HG03575 (cell line): ENCODE measurements around the gene C2orf68.
"Not testable (repeated sequence)": the region's sequence is repeated elsewhere in the genome, so short reads cannot be mapped to it uniquely, and the experiment has no call there.

ENCODE experiments used
- ATAC-seq: cut with Tn5 transposase; IDR thresholded peaks from one replicate; pipeline ENCODE4 v1.9.1; 2021; ENCODE audit not compliant: unreplicated experiment, insufficient number of reproducible peaks, low FRiP score; ENCODE audit errors: extremely low read depth

C2orf68 gene

DNA sequence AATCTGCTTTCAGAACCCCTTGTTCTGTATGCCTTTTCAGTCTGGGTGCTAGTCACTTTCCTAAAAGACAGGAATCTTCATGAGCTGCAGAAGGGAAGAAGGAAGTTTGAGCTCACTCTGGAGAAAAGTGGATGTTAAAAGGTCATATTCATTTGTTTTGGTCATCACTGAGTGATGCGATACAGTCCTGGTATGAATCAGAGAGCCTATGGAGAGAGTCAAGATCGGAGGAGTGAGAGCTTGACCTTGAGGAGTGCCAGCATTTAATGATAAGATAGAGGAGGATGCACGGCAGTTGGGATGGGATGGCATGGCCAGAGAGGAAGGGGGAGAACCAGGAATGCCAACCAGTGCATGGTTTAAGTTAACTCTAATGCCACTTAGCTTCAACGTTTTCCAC is 23.8 kb upstream of the C2orf68 start:
- ATAC-seq = no peak

DNA sequence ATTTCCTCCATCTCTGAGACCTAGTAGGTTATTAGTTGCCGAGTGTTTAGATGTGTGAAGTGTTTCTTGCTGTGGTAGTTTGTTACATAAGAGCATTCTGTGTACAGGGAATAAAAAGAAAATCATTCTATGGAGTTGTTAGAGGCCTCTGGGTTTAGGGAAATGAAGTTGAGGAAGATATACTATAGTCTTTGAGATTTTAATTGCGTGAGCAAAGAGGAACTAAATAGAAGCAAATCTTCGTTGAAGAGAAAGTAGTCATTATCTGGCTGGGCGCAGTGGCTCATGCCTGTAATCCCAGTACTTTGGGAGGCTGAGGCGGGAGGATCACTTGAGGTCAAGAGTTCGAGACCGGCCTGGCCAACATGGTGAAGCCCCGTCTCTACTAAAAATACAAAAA is 23.1 kb upstream of the C2orf68 start:
- ATAC-seq = no peak

DNA sequence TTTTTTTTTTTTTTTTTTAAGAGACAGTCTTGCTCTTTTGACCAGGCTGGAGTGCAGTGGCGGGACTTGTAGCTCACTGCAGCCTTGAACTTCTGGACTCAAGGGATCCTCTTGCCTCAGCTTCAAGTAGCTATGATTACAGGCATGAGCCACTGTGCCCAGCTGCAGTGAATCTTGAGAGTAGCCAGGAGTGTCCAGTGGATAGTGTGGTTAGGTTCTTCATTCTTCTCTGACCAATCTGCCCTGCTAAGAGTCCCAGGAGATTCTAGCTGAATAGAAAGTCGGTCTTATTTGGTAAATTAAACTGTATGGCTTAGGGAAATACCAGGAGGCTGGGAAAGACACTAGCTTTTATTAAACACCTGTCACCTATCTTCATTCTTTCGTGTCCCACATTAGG is 19.4 kb upstream of the C2orf68 start:
- no peak for ATAC-seq

DNA sequence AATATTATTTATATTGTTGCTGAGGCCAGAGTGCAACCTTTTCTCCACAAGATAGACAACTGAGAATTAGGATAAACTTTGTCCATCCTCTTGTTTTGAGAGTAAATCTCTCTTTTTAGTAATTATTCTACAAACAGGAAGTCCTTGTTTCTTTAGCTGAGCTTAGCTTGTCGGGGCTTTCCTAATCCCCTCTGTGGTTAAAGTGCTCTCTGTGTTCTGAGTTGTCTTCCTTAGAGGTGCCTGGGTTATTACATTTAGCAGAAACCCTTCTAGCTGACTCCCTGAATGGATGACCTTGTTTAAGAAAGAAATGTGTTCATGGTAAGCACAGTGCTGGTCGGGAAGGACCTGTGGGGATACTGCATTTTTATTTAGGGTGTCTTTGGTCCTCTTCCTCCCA is 16.8 kb upstream of the C2orf68 start:
- ATAC-seq = no peak

DNA sequence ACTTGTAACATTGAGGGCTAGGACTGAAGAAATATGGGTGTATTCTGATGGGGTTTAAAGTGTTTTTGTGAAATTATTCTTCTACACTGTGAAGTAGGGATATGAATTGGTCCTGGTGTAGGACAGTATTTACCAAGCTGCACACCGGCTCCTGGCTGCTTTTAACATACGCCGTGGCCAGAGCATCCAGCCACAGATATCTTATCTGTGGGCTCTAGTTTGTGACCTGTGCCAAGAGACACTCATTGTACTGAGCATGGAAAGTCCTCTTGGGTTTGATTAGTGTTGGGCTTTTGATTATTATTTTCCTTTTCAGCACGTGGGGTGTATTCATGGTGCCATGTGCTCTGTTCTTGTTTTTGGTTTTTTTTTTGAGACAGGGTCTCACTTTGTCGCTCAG is 12.1 kb upstream of the C2orf68 start:
- ATAC-seq = no peak

DNA sequence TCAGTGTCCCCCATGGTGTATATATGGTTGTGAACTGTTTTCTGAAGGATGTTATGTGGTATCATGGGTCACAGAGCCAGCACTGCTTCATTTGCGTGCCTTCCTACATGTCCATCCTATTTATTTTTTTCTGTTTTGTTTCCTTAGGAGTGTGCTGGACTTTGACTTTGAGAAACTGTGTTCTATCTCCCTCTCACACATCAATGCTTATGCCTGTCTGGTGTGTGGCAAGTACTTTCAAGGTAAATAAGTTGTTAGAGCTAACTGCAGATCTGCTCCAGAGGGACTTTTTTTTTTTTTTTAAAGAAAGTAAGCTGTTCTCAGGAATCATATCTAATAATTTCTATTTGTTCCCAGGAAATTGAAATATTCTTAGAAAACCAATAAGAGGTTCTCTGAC is 9.5 kb upstream of the C2orf68 start:
- ATAC-seq = no peak

DNA sequence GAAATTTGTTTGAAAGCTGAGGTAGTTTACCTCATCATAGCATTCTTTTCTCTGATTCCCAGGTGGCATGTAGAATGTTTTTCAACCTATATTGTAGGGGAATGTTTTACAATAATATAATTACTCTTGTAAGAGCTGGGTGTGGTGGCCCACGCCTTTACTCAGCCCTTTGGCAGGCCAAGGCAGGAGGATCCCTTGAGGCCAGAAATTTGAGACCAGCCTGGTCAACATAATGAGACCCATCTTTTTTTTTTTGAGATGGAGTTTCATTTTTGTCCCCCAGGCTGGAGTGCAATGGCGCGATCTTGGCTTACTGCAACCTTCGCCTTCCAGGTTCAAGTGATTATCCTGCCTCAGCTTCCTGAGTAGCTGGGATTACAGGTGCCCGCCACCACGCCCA is 7.8 kb upstream of the C2orf68 start:
- ATAC-seq = no peak

DNA sequence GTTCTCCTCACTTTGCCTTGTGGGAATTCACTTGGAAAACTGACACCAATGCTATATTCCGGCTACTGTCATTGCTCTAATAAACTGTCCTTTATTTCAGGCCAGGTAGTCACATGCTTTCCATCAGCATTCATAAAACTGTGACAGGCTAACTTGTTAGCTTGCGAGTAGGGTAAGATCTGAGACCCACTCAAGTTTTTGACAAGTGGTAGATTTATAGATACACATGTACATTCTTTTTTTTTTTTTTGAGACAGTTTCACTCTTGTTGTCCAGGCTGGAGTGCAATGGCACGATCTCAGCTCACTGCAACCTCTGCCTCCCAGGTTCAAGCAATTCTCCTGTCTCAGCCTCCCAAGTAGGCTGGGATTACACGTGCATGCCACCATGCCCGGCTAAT is 5.9 kb upstream of the C2orf68 start:
- ATAC-seq = not testable (repeated sequence)

DNA sequence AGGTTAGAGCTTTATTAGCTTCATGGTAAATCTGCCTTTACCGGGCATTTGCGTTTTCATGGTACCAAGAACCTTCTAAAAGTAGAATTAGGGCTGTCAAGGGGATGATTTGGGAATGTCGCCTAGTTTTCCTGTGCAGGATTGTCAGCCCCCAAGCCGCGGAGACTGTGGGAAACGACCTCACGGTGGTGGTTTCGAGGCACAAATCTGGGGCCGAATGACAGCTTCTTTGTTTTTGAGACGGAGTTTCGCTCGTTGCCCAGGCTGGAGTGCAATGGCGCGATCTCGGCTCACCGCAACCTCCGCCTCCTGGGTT is 3.5 kb upstream of the C2orf68 start:
- ATAC-seq = no peak

DNA sequence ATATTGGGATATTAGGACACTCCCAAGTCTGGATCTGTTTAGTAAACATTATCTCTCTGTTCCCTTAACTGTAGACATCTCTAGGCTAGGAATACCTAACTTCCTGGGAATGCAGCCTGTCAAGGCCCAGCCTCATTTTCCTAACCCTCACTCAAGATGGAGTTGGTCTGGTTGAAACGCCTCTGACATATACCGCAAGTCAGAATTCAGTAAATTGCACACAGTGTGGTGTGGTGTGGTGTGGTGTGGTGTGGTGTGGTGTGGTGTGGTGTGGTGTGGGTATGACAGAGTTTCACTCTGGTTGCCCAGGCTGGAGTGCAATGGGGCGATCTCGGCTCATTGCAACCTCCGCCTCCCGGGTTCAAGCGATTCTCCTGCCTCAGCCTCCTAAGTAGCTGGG is 2.9 kb upstream of the C2orf68 start:
- ATAC-seq = not testable (repeated sequence)

DNA sequence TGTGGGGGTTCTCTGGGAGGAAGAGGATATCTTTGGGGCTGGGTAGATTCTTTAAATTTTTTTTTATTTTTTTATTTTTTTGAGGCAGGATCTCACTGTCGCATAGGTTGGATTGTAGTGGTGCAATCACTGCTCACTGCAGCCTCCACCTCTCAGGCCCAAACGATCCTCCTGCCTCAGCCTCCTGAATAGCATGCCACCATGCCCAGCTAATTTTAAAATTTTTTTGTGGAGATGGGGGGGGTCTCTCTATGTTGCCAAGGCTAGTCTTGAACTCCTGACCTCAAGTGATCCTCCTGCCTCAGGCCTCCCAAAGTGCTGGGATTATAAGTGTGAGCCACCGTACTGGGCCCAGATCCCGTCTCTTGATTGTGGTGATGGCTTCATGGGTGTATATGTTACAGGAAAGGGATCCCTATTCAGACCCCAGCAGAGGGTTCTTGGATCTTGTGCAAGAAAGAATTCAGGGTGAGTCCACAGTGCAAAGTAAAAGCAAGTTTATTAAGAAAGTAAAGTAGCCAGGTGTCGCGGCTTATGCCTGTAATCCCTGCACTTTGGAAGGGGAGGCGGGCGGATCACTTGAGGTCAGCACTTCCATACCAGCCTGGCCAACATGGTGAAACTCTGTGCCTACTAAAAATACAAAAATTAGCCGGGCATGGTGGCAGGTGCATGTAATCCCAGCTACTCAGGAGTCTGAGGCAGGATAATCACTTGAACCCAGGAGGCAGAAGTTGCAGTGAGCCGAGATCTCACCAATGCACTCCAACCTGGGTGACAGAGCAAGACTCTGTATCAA is 2.0 kb upstream of the C2orf68 start:
- no peak for ATAC-seq

DNA sequence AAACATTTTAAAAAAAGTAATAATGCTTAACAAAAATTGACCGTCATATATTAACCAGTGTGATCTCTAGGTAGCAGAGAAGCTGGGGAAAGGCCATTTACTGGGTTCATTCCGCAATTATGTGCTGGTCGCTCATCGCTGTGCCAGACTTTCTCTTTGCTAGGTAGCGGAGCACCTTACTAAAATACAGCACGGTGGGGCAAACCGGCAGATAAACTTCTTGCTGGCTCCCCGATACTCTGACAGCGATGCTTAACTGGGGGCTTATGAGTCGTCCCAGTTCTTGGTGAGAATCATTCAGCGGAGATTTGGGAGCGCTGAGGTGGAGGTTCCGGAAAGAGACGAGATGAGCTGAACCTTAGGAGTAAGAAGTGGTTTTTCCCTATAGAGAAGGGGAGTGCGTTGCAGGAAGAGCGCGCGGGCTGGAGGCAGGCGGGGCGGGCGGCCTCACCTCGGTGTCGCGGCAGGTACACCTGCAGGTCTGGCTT is 605 bp downstream of the C2orf68 start:
- no peak for ATAC-seq

DNA sequence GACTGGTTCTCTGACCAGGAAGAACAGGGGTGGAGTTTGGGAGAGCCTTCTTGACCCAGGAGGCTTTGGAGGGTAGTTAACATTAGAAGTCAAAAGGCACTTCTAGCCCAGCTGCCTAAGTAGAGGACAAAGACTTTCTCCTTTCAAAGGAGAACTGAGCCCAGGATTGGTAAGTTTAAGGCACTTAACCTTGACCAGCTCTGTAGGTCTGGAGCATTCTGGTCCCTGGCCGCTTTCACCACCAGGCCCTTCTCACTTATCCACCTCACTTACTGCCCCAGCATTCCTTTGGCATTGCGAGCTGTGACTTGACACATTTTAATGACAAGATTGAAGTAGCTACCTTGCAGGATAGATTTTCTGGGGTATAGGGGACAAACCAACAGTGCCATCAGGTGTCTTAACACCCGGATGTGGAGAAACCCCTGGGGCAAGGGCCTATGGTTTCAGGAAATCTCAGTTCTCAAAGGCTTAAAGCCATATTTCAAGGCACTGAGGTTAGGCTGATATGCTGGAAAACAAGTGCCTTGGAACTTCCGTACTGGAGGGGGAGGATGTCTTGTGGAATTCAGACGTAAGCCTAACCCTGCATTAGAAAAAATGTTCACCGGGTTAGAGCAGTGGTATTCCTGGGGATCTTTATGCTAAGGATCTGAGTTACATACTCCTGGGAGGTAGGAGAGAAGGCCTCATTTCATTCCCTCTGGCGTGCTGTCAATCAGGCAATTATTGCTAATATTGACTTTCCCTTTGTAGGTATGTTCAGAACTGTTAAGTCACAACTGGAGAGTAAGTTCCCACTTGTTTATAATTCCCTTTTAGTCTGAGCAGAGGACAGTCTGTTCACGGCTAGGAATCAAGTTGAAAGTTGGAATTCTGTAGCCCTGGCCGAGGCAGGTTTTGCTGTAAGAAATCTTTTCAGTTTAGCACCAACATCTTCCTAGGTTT is 4.3 kb downstream of the C2orf68 start:
- no peak for ATAC-seq

DNA sequence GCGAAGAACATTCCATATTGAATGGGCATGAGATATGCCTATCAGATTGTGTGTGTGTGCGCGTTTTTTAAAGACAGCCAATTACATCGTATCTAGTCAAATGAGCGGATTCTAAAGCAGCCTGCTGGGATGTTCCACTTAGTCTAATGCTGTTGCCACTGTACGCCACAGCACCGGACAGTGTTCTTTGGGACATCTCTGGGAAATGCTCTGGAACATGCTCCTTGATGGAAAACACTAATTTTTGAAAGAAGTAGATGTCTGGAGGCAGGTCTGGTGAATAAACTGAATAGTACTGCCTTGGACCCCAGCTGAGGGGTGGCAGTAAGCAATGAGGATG is 5.8 kb downstream of the C2orf68 start:
- no peak for ATAC-seq

DNA sequence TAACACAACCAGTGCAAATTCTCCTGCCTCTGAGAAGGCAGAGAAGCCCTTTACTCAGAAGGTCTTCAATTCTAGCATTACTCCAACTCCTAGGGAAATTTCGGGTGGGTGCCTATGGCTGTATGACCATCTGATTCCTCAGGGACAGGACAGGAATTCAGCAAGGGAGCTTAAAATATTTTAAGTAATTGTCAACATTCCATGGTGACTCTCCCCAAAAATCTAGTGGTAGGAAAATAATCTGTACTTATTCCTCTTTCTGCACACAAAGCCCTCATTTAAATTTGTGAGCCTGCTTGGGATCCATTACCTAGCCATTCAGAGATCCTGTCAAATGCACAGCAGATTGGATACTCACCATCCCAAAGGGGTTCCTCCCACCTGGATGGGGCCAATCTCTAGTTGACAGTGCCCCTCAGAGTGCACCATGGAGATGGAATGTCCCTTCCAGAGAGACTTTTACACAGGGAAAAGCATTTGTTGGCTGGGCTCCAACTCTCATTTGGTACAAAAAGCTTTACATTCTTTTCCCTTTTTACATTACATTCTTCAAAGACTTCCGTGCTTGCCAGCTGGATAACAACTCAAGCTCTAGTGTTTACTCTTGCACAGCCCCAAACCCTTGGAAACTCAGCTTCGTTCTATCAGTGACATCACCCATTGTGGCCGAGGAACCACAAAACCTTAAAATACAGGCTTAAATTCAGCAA is 6.3 kb downstream of the C2orf68 start:
- no peak for ATAC-seq

DNA sequence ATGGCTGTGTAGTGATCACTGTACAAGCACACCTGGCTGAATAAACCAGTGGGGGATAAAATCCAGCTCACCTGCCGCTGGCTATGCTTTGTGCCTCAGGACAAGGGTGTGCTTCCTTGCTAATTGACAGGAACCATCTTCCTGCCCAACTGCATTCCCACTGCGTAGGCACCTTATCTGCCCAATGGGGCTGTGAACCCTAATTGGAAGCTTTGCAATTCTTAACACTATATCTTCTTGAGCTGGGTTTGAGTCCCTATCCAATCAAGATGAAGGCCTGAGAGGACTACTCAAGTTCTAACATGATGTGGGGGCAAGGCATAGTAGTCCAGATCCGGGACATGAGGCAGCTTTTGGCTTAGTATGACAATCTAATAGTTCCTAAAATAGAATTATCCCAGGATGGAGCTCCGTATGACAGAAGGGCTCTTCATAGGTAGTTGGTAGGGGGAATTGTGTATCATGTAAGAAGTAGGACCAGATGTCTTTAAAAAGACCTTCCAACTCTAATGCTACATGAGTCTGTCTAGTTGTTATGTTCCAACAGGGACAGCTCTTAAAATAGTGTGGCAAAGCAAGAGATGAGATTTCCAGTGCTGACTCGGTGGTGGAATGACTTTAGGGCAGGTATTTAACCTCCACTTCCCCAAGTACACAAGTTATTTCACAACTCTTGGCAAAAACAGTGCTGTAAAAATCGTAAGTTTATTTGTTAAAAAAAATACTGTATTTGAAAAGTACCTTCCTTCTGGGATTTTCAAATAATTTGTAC is 7.1 kb downstream of the C2orf68 start:
- no peak for ATAC-seq

DNA sequence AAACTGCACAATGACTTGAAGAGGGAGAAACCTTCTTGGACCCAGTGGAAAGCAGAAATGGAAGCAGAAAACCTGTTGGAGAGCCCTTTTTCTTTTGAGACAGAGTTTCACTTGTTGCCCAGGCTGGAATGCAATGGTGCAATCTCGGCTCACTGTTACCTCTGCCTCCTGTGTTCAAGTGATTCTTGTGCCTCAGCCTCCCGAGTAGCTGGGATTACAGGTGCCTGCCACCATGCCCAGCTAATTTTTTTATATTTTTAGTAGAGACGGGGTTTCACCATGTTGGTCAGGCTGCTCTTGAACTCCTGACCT is 7.8 kb downstream of the C2orf68 start:
- not testable (repeated sequence) for ATAC-seq

DNA sequence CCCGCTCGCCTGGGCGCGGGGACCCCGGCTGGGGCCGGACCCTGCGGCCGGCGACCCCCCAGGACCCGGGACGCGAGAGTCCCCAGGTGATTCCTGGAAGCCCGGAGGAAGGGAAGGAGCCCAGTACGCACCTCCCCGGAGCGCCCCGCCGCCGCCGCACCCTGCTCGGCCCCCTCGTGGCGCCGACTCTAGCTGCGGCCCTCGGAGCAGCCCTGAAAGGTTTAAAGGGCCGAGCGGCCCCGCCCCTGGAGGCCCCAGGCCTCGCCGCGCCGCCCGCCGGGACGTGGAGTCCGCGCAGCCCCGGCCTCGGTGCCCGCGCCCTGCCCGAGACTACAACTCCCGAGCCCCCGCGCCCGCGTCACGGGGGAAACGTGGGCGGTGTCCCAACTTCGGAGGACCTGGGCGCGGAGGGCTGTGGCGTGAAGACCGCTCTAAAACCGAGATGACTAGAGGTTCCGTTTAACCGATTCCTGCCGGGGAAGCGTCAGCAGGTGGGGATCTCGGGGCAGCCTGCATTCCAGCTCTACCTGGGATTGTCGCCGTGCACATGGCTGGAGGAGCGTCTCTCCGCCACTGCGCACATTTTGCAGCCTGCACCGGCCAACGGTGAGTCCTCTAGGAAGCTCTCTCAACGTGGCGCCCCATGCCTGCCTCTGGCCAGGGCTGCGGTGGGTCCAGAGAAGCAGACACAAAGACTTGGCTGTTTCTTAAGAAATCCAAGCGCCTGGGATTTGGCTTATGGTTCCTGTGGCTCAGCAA is 9.2 kb downstream of the C2orf68 start, which contains the start of gene TMEM150A:
TSS of gene TMEM150A (minus strand) at position 223 of the 759 bp plus-strand sequence. CDS start 750 bp downstream, outside the sequence.
- peak; percentile 38 for ATAC-seq
